Loucy (cell line): ENCODE measurements around the gene ARL11.

ENCODE experiments used
- CTCF ChIP-seq: fragments of 200-600 bp; sonication (generic); conservative IDR thresholded peaks from 2 replicates; pipeline ENCODE4 v1.5.1; 2014; ENCODE audit warnings: mild to moderate bottlenecking, antibody characterized with exemption, low read length
- EZH2phosphoT487 ChIP-seq: fragments of 200-600 bp; IDR thresholded peaks from 2 replicates; pipeline ENCODE4 v1.6.1; 2018; ENCODE audit warnings: antibody characterized with exemption, mild to moderate bottlenecking, moderate library complexity, borderline replicate concordance

DNA sequence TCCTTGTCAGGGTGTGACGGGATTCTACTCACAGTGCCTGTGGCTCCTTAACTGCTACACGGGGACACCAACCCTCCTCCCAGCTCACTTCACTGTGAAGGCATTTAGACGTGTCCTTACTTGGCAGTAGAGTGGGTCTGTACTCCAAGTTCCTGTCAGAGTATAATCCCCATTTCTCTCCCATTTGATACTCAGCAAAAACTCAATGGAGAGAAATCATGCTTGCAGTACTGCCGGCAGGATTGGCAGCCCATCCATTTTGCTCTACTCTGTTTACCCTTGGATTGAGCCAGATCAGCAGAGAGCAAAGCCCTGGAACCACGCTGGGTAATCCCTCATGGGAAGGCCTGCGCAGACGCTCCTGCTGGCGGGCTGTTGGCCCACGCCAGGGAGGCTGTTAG lies 28.9 kb downstream of the ARL11 start:
- TF ChIP-seq EZH2phosphoT487 (no peak), CTCF (no peak)
